ENCODE results near the gene DENND1B.
"Not testable (repeated sequence)": the region's sequence is repeated elsewhere in the genome, so short reads cannot be mapped to it uniquely, and the experiment has no call there.

DENND1B gene

GRCh38 chr1:197619008-197619640 lies 156.2 kb downstream of the DENND1B start:
- DNase-seq: peak; percentile 77

GRCh38 chr1:197618061-197618460 lies 157.2 kb downstream of the DENND1B start:
- peak; percentile 32 for DNase-seq

GRCh38 chr1:197615693-197616011 lies 159.6 kb downstream of the DENND1B start:
- no peak for DNase-seq

GRCh38 chr1:197614916-197615692 lies 160.2 kb downstream of the DENND1B start:
- DNase-seq: peak; percentile 46

GRCh38 chr1:197606168-197606845 lies 169.0 kb downstream of the DENND1B start:
- DNase-seq: no peak

- no peak for DNase-seq
These were observed 171.0 kb downstream of the DENND1B start for GRCh38 chr1:197604302-197604701.

- DNase-seq: no peak
These were observed 174.5 kb downstream of the DENND1B start for GRCh38 chr1:197600751-197601150.

GRCh38 chr1:197599789-197600188 lies 175.5 kb downstream of the DENND1B start:
- DNase-seq: no peak

- no peak for DNase-seq
These were observed 176.3 kb downstream of the DENND1B start for GRCh38 chr1:197598935-197599334.

GRCh38 chr1:197595304-197595904 lies 179.9 kb downstream of the DENND1B start:
- DNase-seq: no peak

- DNase-seq: no peak
These were observed 184.6 kb downstream of the DENND1B start for GRCh38 chr1:197590687-197591086.

- DNase-seq: no peak
These were observed 189.5 kb downstream of the DENND1B start for GRCh38 chr1:197585809-197586208.

- DNase-seq: no peak
These were observed 197.7 kb downstream of the DENND1B start for GRCh38 chr1:197577580-197577979.

- DNase-seq: not testable (repeated sequence)
These were observed 199.7 kb downstream of the DENND1B start for GRCh38 chr1:197575531-197575930.

- DNase-seq: no peak
These were observed 203.1 kb downstream of the DENND1B start for GRCh38 chr1:197572169-197572568.

GRCh38 chr1:197567442-197567841 lies 207.8 kb downstream of the DENND1B start:
- no peak for DNase-seq

GRCh38 chr1:197561041-197561440 lies 214.2 kb downstream of the DENND1B start:
- DNase-seq: no peak

GRCh38 chr1:197559655-197560054 lies 215.6 kb downstream of the DENND1B start:
- no peak for DNase-seq

GRCh38 chr1:197559244-197559643 lies 216.0 kb downstream of the DENND1B start:
- no peak for DNase-seq

- DNase-seq: no peak
These were observed 218.0 kb downstream of the DENND1B start for GRCh38 chr1:197557302-197557701.

GRCh38 chr1:197553281-197553680 lies 222.0 kb downstream of the DENND1B start:
- no peak for DNase-seq

- no peak for DNase-seq
These were observed 228.3 kb downstream of the DENND1B start for GRCh38 chr1:197546989-197547388.

- DNase-seq: no peak
These were observed 230.7 kb downstream of the DENND1B start for GRCh38 chr1:197544553-197544952.

GRCh38 chr1:197544130-197544529 lies 231.2 kb downstream of the DENND1B start:
- no peak for DNase-seq

All from NCI-H1694 treated with DMSO at 0.1 percent for 48 hours (cell line).